Measurements from ENCODE around the gene RSPO4. TPM values are rescaled to one million over a fixed set of nuclear protein-coding genes. Genes with fewer than 3 reads are reported as not detected.

Gene RSPO4
- total and polyA plus RNA-seq, 9 of the 15 experiments (the other 6 are each of a cell fraction or from before 2014, with no cell fraction given) = 0.04 to 0.34 TPM; not detected in 7

- FAIRE-seq (no peak), DNase-seq (ENCODE audit: extremely low read depth in 1 of 4, low spot score in 3 of 4) (no peak), ATAC-seq (no peak)
- WGBS (ENCODE audit: insufficient coverage, low coverage, missing lambda C conversion rate) = 3% methylated on average over 8 of the region's 9 CpGs
- Histone ChIP-seq H3K27me3 (ENCODE audit: control insufficient read depth in 2 of 2, insufficient read depth in 2 of 2, low read length in 2 of 2) (peaks cover 0 to 29% of the 10 kb centered on the region in 2 experiments; a peak in 3 of 5 replicates), H3K9me1 (ENCODE audit: control insufficient read depth, insufficient read depth, low read length) (no peaks in the 10 kb centered on the region), H3K4me2 (ENCODE audit: insufficient read depth, low read length) (no peak overlapping the region), H2AFZ (ENCODE audit: low read depth, low read length) (no peak overlapping the region), H3K36me3 (ENCODE audit: control insufficient read depth, insufficient read depth, low read length) (no peaks in the 10 kb centered on the region), H3K9me3 (replicated peaks; ENCODE audit: control insufficient read depth, insufficient read depth, low read depth, low read length) (no peaks in the 10 kb centered on the region), H3K4me3 (no peak overlapping the region), H3K79me2 (ENCODE audit: control insufficient read depth, insufficient read depth, low read length) (no peaks in the 10 kb centered on the region), H3K9ac (ENCODE audit: insufficient read depth in 1 of 2, low read depth in 2 of 2, low read length in 2 of 2) (no peak overlapping the region), H4K20me1 (replicated peaks; ENCODE audit: control insufficient read depth, insufficient read depth, low read length) (no peaks in the 10 kb centered on the region), H3K27ac (ENCODE audit: extremely low read depth, low read depth, low read length) (no peak overlapping the region), H3K4me1 (replicated peaks in 1 of 2; ENCODE audit: control insufficient read depth in 2 of 2, insufficient read depth in 2 of 2, low read length in 2 of 2) (no peaks in the 10 kb centered on the region)
- BruUV-seq (replicated peaks) = no TSS peak
- TF ChIP-seq STAT5B (CRISPR knock-in tag; IDR thresholded peaks at IDR 0.05) (no peak), AFF1 (IDR thresholded peaks at IDR 0.05; ENCODE audit: low read depth in 1 of 2, partially characterized antibody in 2 of 2) (no peak), SAFB (IDR thresholded peaks at IDR 0.05; ENCODE audit: borderline replicate concordance, low read depth, low read length) (no peak), SLC30A9 (CRISPR knock-in tag; IDR thresholded peaks at IDR 0.05) (no peak), CEBPB (tag; IDR thresholded peaks at IDR 0.05) (no peak), PML (IDR thresholded peaks at IDR 0.05; ENCODE audit: low read length) (no peak), RNF2 (IDR thresholded peaks at IDR 0.05) (no peak), TEAD2 (tag; IDR thresholded peaks at IDR 0.05) (no peak), HBP1 (CRISPR knock-in tag; IDR thresholded peaks at IDR 0.05) (no peak), ARNT (IDR thresholded peaks at IDR 0.05) (no peak), NFRKB (IDR thresholded peaks at IDR 0.05; ENCODE audit: low read depth) (no peak), ZNF24 (IDR thresholded peaks at IDR 0.05) (no peak)
- TF ChIP-seq, protein P1, sequence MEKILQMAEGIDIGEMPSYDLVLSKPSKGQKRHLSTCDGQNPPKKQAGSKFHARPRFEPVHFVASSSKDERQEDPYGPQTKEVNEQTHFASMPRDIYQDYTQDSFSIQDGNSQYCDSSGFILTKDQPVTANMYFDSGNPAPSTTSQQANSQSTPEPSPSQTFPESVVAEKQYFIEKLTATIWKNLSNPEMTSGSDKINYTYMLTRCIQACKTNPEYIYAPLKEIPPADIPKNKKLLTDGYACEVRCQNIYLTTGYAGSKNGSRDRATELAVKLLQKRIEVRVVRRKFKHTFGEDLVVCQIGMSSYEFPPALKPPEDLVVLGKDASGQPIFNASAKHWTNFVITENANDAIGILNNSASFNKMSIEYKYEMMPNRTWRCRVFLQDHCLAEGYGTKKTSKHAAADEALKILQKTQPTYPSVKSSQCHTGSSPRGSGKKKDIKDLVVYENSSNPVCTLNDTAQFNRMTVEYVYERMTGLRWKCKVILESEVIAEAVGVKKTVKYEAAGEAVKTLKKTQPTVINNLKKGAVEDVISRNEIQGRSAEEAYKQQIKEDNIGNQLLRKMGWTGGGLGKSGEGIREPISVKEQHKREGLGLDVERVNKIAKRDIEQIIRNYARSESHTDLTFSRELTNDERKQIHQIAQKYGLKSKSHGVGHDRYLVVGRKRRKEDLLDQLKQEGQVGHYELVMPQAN (IDR thresholded peaks at IDR 0.05; ENCODE audit: borderline replicate concordance) = no peak
- in situ Hi-C loops (cut with MboI) = no loop called here
- intact Hi-C loops (cut with micrococcal nuclease) = no loop called here
- ChIA-PET POLR2A (no interaction called here), CTCF (ENCODE audit: low intra/inter-chr PET ratio) (no interaction called here)
These were observed 76.6 kb downstream of the RSPO4 start for GRCh38 chr20:925516-925915.
